Measurements from ENCODE around the gene GRHL3.

Gene GRHL3

GRCh38 chr1:24374891-24375786, 56.0 kb downstream of the GRHL3 start:
- no peak for DNase-seq (ENCODE audit: low read depth in 2 of 2)
- TF ChIP-seq, protein P1, sequence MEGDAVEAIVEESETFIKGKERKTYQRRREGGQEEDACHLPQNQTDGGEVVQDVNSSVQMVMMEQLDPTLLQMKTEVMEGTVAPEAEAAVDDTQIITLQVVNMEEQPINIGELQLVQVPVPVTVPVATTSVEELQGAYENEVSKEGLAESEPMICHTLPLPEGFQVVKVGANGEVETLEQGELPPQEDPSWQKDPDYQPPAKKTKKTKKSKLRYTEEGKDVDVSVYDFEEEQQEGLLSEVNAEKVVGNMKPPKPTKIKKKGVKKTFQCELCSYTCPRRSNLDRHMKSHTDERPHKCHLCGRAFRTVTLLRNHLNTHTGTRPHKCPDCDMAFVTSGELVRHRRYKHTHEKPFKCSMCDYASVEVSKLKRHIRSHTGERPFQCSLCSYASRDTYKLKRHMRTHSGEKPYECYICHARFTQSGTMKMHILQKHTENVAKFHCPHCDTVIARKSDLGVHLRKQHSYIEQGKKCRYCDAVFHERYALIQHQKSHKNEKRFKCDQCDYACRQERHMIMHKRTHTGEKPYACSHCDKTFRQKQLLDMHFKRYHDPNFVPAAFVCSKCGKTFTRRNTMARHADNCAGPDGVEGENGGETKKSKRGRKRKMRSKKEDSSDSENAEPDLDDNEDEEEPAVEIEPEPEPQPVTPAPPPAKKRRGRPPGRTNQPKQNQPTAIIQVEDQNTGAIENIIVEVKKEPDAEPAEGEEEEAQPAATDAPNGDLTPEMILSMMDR (IDR thresholded peaks at IDR 0.05; ENCODE audit: low read depth, low read length): no peak
- no peak overlapping the region for H3K4me3 ChIP-seq (replicated peaks in 1 of 2; ENCODE audit: low read depth in 2 of 2, low read length in 2 of 2)

DNA sequence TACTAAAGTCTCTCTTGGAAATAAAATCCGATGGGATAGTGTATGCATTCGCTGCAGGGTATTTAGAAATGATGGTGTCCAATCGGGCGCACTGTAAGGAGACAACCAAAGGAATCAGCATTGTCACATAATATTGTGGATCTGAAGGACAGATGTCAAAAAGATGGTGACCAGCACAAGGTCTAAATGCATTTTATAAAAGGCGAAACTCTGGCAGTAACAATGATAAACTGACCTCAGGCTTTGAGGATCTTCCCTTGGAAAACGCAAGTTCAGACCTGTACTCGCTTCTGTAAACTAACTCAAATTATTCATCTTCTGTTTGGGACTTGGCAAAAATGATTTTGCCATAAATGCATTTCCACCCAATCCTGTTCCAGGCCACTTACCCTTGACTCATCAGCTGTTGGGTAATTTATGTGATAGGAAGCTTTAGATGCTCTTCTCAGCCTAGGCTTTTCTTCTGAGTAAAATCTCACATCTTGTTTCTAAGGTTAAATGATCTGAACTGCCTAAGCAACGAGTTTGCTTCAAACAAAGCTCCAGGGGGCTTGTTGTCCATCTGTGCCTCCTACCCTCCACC, 60.7 kb downstream of the GRHL3 start:
- no peak overlapping the region for H3K4me3 ChIP-seq (replicated peaks in 1 of 2; ENCODE audit: low read depth in 2 of 2, low read length in 2 of 2)
- peak; percentile 43 to 70 for DNase-seq (ENCODE audit: low read depth in 2 of 2)

GRCh38 chr1:24380508-24380907, 61.4 kb downstream of the GRHL3 start:
- no peak overlapping the region for H3K4me3 ChIP-seq (replicated peaks in 1 of 2; ENCODE audit: low read depth in 2 of 2, low read length in 2 of 2)

More for the DNA sequence above, 60.7 kb downstream of the GRHL3 start:
- TF ChIP-seq, protein P1 (IDR thresholded peaks at IDR 0.05; ENCODE audit: low read depth, low read length): no peak

DNA sequence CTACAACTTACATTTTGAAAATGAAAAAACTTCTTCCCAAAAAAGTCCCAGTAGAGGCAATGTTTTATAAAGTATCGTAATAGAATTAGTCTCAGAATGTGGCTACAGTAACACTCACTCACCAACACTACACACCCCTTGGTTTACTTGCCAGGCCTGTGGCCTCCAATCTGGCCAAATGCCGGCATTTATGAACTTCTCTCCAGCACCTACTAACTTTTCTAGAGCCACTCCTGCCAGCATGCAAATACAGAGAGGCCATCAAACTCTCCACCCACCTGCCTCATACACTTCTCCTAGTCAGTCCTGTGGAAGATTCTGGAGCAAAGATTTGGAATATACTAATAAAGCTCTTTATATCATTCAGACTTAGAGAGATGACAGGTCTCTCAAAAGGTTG, 62.1 kb downstream of the GRHL3 start:
- TF ChIP-seq, protein P1 (IDR thresholded peaks at IDR 0.05; ENCODE audit: low read depth, low read length): no peak
- no peak overlapping the region for H3K4me3 ChIP-seq (replicated peaks in 1 of 2; ENCODE audit: low read depth in 2 of 2, low read length in 2 of 2)
- no peak for DNase-seq (ENCODE audit: low read depth in 2 of 2)

More at GRCh38 chr1:24380508-24380907, 61.4 kb downstream of the GRHL3 start:
- TF ChIP-seq, protein P1 (IDR thresholded peaks at IDR 0.05; ENCODE audit: low read depth, low read length): no peak
- no peak for DNase-seq (ENCODE audit: low read depth in 2 of 2)

DNA sequence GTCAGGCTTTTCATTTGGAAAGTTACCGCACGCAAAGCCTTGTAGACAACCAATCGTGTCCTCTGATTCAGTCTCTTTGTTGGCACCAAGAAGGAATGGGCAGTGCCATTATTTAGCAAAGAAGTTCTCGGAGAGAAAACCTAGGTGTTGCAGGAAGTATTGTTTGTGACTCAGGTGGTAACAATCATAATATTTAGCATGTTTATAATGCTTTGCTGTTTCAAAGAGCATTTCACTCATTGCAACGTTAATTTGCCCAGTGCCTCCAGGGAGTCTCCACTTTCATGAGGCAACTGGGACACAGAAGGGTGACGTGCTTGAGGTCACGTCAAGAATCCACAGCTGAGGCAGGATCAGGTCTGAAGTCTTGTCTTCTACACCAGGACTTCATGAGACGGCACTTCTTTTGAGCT, 63.0 kb downstream of the GRHL3 start:
- TF ChIP-seq, protein P1 (IDR thresholded peaks at IDR 0.05; ENCODE audit: low read depth, low read length): no peak

DNA sequence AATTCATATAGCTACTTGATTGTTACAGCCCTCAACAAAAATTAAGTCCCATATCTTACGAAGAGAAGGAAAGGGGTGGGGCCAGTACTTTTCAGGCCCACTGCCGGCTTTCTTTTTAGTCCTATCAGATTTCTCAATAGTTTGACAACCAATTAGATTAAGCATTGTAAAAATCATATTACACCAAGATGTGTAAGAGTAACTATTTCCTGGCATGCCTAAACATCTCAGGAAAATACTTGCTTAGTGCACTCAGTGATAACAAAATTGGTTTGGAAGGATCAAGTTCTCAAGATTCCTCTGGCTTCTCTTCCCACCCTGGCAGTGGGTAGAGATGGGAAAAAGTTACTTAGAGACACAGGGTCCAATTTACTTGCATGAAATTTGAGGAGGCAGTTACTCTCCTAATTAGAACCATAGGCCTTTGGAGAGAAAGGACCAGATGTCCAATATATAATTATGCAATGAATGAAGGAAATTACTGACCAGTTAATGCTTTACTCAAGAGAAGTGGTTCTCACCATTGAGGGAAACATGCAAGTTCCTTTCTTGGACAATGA, 64.3 kb downstream of the GRHL3 start:
- H3K4me3 ChIP-seq (replicated peaks in 1 of 2; ENCODE audit: low read depth in 2 of 2, low read length in 2 of 2): no peak overlapping the region
- TF ChIP-seq, protein P1 (IDR thresholded peaks at IDR 0.05; ENCODE audit: low read depth, low read length): no peak
- no peak for DNase-seq (ENCODE audit: low read depth in 2 of 2)

More for the DNA sequence above, 63.0 kb downstream of the GRHL3 start:
- no peak overlapping the region for H3K4me3 ChIP-seq (replicated peaks in 1 of 2; ENCODE audit: low read depth in 2 of 2, low read length in 2 of 2)
- DNase-seq (ENCODE audit: low read depth in 2 of 2): no peak

Measured in cardiac fibroblast (primary cell).